ENCODE results near the gene SAMM50.

SAMM50 gene

GRCh38 chr22:43969989-43970755 lies 14.9 kb downstream of the SAMM50 start:
- TF ChIP-seq ARNT (IDR thresholded peaks at IDR 0.05) (no peak), HDGF (IDR thresholded peaks at IDR 0.05; ENCODE audit: borderline replicate concordance) (no peak), BHLHE40 (IDR thresholded peaks at IDR 0.05; ENCODE audit: borderline replicate concordance) (no peak), FOXM1 (IDR thresholded peaks at IDR 0.05; ENCODE audit: borderline replicate concordance) (no peak), SUZ12 (IDR thresholded peaks at IDR 0.05) (no peak), FOXA1 (IDR thresholded peaks at IDR 0.05) (no peak), NFRKB (IDR thresholded peaks at IDR 0.05) (no peak), TARDBP (IDR thresholded peaks at IDR 0.05) (no peak), ELF4 (IDR thresholded peaks at IDR 0.05) (no peak), LEF1 (IDR thresholded peaks at IDR 0.05; ENCODE audit: borderline replicate concordance) (no peak), CTBP1 (IDR thresholded peaks at IDR 0.05; ENCODE audit: borderline replicate concordance) (no peak), ZNF384 (IDR thresholded peaks at IDR 0.05) (no peak)
- TF ChIP-seq, protein P1, sequence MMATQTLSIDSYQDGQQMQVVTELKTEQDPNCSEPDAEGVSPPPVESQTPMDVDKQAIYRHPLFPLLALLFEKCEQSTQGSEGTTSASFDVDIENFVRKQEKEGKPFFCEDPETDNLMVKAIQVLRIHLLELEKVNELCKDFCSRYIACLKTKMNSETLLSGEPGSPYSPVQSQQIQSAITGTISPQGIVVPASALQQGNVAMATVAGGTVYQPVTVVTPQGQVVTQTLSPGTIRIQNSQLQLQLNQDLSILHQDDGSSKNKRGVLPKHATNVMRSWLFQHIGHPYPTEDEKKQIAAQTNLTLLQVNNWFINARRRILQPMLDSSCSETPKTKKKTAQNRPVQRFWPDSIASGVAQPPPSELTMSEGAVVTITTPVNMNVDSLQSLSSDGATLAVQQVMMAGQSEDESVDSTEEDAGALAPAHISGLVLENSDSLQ (IDR thresholded peaks at IDR 0.05): no peak
- POLR2A ChIA-PET: no interaction called here
- DNase-seq (ENCODE audit: extremely low spot score): no peak
- CTCF ChIA-PET: no interaction called here

- TF ChIP-seq, protein P1 (IDR thresholded peaks at IDR 0.05): no peak
- TF ChIP-seq FOXM1 (IDR thresholded peaks at IDR 0.05; ENCODE audit: borderline replicate concordance): no peak
- no peak for TF ChIP-seq SP1 (IDR thresholded peaks at IDR 0.05)
- DNase-seq (ENCODE audit: extremely low spot score): no peak
- POLR2A ChIA-PET: no interaction called here
- CTCF ChIA-PET: no interaction called here
These were observed 15.9 kb downstream of the SAMM50 start for GRCh38 chr22:43971112-43971511.

DNA sequence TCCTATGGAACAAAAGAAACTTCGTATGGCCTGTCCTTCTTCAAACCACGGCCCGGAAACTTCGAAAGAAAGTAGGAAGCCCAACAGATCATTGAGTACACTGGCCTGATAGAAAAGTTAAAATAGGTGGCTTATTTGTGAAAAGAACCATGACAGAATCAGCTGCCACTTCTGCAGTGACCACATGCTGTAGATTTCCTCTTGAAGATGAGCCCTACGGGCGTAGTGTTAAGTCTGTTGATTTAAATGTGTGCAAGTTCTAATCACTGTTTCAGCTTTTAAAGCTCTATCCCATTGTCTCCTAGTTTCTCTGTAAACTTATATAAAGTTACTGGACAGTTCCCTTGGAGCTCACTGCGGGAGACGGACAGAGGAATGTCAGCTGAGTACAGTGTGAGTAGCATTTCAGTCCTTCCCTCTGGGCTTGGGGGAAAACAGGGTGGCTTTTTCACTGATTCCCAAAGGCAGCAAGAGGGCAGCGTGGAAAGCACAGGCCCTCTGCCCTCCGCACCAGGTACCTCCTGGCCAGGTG lies 17.8 kb downstream of the SAMM50 start:
- CTCF ChIA-PET: no interaction called here
- no peak for DNase-seq (ENCODE audit: extremely low spot score)
- POLR2A ChIA-PET: interaction anchor here (1.8 kb wide), 1 partner anchor 18 kb away, joined by 5 read pairs; the partner anchor contains the start of gene SAMM50
- TF ChIP-seq FOXK2 (IDR thresholded peaks at IDR 0.05): no peak
- no peak for TF ChIP-seq ZNF384 (IDR thresholded peaks at IDR 0.05)
- TF ChIP-seq, protein P1 (IDR thresholded peaks at IDR 0.05): no peak
- TF ChIP-seq L3MBTL2 (conservative IDR thresholded peaks at IDR 0.05): no peak
- no peak for TF ChIP-seq LEF1 (IDR thresholded peaks at IDR 0.05; ENCODE audit: borderline replicate concordance)
- no peak for TF ChIP-seq ELF4 (IDR thresholded peaks at IDR 0.05)
- TF ChIP-seq CTBP1 (IDR thresholded peaks at IDR 0.05; ENCODE audit: borderline replicate concordance): no peak
- TF ChIP-seq FOXA1 (IDR thresholded peaks at IDR 0.05): no peak
- TF ChIP-seq SP1 (IDR thresholded peaks at IDR 0.05): no peak
- no peak for TF ChIP-seq NFRKB (IDR thresholded peaks at IDR 0.05)
- no peak for TF ChIP-seq ARNT (IDR thresholded peaks at IDR 0.05)
- TF ChIP-seq HDGF (IDR thresholded peaks at IDR 0.05; ENCODE audit: borderline replicate concordance): no peak
- no peak for TF ChIP-seq SUZ12 (IDR thresholded peaks at IDR 0.05)
- no peak for TF ChIP-seq FOXM1 (IDR thresholded peaks at IDR 0.05; ENCODE audit: borderline replicate concordance)
- no peak for TF ChIP-seq BHLHE40 (IDR thresholded peaks at IDR 0.05; ENCODE audit: borderline replicate concordance)
- TF ChIP-seq TARDBP (IDR thresholded peaks at IDR 0.05): no peak

DNA sequence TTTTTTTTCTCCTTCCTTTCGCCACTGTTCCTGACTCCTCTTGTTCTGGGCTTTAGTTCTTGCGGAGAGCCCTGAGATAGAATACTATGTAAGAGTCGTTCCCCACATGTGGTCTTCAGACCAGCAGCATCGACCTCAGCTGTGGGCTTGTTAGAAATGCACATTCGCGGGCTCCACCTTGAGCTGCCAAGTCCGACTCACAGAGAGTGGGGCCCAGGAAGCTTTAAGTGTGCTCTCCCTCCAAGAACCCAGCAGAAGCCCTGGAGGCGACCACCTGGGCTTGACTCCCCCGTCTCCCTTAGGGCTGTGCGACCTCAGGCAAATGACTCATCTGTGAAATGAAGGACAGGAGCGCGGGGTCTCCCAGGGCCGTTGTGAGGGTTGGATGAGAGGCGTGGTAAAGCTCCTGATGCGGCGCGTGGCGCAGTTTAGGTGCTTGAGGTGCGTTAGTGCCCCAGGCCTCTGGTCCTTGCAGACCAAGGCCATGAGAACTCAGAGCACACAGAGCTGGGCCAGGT lies 18.8 kb downstream of the SAMM50 start:
- no peak for DNase-seq (ENCODE audit: extremely low spot score)
- ChIA-PET CTCF (no interaction called here), POLR2A (no interaction called here)
- TF ChIP-seq FOXM1 (IDR thresholded peaks at IDR 0.05; ENCODE audit: borderline replicate concordance) (no peak), FOXK2 (IDR thresholded peaks at IDR 0.05) (no peak), TARDBP (IDR thresholded peaks at IDR 0.05) (no peak), FOXA1 (IDR thresholded peaks at IDR 0.05) (no peak), L3MBTL2 (conservative IDR thresholded peaks at IDR 0.05) (no peak), LEF1 (IDR thresholded peaks at IDR 0.05; ENCODE audit: borderline replicate concordance) (no peak), ELF4 (IDR thresholded peaks at IDR 0.05) (no peak), ARNT (IDR thresholded peaks at IDR 0.05) (no peak), SP1 (IDR thresholded peaks at IDR 0.05) (no peak), ZNF384 (IDR thresholded peaks at IDR 0.05) (no peak), NFRKB (IDR thresholded peaks at IDR 0.05) (no peak), SUZ12 (IDR thresholded peaks at IDR 0.05) (no peak), BHLHE40 (IDR thresholded peaks at IDR 0.05; ENCODE audit: borderline replicate concordance) (no peak), HDGF (IDR thresholded peaks at IDR 0.05; ENCODE audit: borderline replicate concordance) (no peak), CTBP1 (IDR thresholded peaks at IDR 0.05; ENCODE audit: borderline replicate concordance) (no peak)
- TF ChIP-seq, protein P1 (IDR thresholded peaks at IDR 0.05): no peak

DNA sequence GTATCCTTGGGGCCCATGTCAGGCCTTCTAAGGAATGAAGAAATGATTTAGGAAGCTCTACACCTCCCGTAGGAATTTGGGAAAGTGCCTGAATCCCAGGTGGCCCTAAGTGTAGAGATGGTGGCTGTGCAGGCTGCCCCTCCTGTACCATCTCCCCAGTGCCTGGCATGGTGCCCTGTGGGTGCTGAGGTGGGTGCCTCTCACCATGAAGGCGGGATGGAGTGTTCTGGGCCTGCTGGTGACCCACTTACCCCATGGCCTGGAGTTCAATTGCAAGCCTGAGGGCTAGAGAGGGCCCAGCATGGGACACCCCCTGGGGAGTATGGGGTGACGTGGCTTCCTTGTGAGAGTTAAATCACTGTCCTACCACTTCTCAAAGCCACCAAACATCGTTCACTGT lies 19.8 kb downstream of the SAMM50 start:
- CTCF ChIA-PET: interaction anchor here (0.6 kb wide), 1 partner anchor 73 kb away, joined by 3 read pairs; no protein-coding TSS in a partner anchor
- POLR2A ChIA-PET: no interaction called here
- no peak for TF ChIP-seq NFRKB (IDR thresholded peaks at IDR 0.05)
- no peak for TF ChIP-seq ELF4 (IDR thresholded peaks at IDR 0.05)
- TF ChIP-seq, protein P1 (IDR thresholded peaks at IDR 0.05): no peak
- TF ChIP-seq FOXK2 (IDR thresholded peaks at IDR 0.05): no peak
- TF ChIP-seq CTBP1 (IDR thresholded peaks at IDR 0.05; ENCODE audit: borderline replicate concordance): no peak
- no peak for TF ChIP-seq FOXM1 (IDR thresholded peaks at IDR 0.05; ENCODE audit: borderline replicate concordance)
- TF ChIP-seq LEF1 (IDR thresholded peaks at IDR 0.05; ENCODE audit: borderline replicate concordance): no peak
- TF ChIP-seq TARDBP (IDR thresholded peaks at IDR 0.05): no peak
- no peak for DNase-seq (ENCODE audit: extremely low spot score)
